HG03139 (cell line): ENCODE data around the gene PLXDC2.
A peak's percentile ranks its signal among the peaks of the same experiment; 100 is the strongest.

Source experiments
- ATAC-seq: cut with Tn5 transposase; IDR thresholded peaks from one replicate; pipeline ENCODE4 v1.9.1; 2021; ENCODE audit not compliant: unreplicated experiment

Gene PLXDC2

DNA sequence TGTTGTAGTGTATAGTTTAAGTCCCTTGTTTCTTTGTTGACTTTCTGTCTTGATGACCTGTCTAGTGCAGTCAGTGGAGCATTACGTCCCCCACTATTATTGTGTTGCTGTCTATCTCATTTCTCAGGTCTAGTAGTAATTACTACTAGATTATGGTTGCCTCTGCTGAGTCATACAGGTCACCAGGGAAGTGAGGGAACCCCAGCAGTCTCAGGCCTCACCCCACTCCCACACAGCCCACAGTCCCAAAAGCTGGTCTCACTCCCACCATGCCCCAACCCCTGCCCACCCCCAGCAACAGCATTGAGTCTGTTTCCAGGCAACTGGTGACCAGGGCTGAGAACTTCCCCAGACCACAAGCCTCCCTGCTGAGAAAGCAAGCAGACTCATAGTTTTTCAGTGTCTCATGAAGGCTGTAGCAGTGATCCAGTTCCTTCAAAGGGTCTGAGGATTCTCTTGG lies 88.0 kb downstream of the PLXDC2 start:
- peak; percentile 74 for ATAC-seq

DNA sequence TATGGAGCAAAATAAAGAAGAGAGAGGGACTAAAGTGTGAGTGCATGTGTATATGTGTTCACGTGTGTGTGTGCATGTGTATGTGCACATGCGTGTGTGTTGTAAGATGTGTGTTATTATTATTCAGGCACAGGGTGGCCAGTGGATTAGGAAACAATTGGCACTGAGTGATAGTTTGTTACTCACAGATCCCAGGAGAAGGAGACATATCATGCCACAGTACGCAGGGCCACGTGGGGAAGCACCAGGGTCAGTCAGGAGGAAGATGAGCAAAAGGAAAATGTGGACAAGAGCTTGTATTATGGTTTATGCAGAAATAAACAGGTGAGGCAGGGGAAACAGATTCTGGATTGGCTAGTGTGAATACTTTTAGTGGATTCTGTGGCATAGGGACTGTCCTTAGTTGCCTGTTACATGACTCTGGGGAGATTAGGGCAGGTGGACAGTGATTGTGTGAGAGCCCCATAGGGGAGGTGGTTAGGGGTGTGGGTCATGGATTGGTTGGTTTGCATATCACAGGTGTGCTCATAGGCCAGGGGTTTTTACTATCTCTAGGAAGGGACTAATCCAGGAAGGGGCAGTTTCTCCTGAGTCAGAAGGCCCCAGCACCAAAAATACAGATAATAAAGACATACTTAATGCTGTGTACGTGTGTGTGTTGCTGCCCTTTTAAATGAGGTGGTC lies 90.0 kb downstream of the PLXDC2 start:
- no peak for ATAC-seq

DNA sequence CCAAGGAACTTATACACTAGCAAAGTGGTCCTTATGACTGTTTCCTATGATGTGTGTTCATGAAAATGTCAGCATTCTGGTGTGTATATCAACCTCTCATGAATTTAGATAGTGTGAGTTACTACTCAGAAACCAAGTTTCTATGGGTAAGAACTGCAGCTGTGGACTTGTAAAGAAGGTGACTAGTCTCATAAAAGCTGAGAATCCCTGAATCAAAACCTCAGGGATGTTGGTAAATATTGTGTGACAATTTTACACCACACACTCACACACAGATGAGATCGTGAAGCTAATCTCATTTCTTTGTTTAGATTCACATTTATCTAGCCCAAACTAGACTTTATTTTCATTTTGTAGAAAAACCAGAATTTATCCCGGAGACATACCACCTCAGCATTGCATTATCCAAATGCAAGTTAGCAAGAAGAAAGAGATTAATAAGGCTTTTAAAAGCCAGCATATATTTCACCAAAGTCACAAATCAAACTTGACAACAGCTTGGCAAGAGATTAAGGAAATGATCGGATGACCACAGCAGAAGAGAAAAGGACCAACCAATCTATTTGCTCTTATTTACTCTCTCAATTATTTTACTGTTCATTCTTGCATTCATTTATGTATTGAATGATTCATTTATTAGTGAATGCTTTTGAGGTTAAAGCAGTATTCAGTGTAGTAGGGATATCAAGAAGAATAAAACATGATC lies 92.9 kb downstream of the PLXDC2 start:
- ATAC-seq = no peak

DNA sequence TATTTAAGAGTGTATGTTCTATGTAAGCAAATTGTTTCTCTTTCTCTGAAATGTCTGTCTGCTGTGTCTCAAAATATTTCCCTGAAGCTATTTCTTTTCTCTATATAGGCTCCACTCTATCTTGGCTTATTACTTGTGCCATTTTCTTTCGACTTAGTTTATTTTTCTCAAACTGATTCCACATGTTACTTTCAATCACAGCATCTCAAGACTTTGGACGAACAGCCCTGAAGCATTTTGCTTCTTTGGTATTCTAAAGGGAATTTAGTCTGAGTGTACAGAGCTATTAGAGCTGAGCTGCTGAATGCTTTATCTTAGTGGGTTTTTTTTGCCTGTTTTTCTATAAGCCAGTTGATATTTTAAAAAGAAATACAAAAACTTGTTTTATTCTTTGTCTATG lies 95.7 kb downstream of the PLXDC2 start:
- ATAC-seq = no peak

DNA sequence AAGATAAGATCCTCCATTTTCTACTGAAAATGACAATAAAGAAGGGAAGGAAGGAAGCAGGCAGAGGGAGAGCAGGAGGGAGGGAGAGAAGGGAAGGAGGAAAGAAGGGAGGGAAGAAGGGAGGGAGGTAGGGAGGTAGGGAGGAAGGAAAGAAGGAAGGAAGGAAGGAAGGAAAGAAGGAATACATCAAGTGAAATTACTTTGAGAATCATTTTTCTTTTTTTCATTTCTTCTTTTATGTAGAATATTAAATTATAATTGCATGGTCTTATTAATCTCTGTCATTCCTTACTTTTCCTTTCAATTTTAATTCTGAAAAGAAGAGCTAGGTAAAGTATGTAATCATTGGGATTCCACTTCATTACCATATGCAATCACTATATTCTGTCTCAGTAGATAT lies 97.8 kb downstream of the PLXDC2 start:
- no peak for ATAC-seq

DNA sequence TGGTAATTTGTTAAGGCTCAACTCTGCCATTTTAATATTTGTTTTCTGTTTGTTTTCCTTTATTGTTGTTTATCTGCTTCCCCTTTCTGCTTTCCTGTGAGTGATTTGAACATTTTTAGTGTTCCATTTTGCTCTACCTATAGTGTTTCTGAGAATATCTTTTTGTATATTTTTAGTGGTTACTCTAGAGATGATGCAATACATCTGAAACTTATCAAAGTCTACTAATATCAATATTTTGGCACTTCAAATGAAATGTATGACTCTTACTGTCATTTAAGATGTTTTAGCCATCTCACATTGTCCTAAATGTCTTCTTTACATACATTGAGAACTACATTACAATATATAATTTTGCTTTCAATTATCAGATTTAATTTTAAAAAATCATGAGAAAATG lies 98.9 kb downstream of the PLXDC2 start:
- ATAC-seq = no peak

DNA sequence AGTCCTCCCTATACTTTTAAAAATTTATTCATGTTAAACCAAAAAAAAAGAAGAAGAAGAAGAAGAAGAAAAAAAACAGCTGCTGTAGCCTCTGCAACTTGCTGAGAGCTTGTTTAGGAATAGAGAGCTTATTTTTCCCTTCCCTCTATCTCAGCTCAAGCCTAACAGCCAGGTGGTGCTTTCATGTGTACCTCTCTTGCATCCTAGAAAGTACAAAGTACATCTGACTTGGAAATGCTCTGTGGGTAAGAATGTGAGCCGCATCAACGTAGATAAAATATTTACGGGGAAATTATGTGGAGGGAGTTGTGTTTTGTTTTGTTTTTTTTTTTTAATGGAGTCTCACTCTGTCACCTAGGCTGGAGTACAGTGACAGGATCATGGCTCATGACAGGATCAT lies 99.6 kb downstream of the PLXDC2 start:
- ATAC-seq = no peak

DNA sequence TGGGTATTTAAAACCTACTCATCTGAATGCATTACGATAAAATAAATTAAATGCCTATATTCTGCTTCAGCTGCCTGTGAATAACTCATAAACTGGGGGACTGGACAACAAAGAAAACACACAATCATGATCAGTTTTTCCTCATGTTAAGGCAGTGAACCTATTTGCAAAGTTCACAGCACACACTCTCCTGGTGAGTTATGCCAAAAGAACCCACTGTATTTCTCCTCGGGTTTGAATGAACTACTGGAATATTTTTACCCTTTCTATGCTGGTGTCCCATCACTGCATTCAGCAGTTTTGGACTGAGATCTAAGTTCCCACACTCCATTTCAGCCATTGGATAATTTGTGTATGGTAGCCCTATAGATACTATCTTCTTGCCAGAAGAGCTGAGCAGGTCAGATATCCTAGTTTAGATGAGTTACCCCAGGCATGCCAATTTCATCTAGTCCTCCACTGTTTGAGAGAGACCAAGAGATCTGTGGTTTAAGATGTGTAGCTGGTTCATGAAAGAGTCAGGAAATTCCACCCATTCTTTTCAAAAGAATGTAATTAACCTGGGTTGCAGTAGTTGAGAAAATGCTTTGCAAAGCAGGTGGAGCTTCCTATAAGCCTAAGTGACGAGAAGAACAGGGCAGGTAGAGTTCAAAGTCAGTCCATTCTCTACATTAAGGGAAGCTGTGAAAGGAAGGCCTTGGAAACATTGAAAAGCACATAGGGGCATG lies 101.7 kb downstream of the PLXDC2 start:
- ATAC-seq = no peak

DNA sequence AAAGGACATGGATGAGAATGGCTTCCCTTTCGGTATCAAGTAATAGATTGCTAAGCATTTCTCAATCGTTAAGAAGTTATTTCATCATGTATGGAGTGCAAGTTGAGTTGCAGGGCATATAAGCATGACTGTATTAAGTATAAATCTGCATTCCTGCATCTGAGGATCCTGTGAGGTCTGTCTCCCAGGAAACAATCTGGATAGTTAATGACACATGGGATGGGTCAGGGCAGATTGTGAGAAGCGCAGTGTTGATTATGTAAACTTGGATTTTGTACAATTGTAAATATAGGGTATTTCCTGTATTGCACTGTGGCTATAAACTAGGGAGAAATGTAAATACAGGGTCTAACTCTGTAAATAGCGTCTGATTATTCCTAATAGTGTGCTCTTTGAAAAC lies 102.6 kb downstream of the PLXDC2 start:
- no peak for ATAC-seq

DNA sequence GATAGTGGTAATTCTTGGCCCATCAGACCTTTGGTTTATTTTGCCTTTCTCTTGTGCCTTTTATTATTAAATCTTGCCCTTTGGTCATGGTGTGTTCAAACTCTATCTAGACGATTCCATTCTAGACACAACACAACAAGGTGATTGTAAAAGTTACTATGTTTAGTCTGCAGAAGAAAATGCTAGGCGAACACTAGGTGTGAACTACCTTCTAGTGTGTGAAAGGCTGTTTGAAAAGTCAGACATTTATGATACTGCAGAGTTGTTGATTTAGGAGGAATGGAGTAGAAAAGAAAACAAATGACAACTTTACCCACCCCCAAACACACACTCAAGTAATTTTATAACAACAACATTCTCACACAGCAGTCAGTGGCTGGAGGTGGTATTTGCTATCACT lies 103.4 kb downstream of the PLXDC2 start:
- ATAC-seq = no peak

DNA sequence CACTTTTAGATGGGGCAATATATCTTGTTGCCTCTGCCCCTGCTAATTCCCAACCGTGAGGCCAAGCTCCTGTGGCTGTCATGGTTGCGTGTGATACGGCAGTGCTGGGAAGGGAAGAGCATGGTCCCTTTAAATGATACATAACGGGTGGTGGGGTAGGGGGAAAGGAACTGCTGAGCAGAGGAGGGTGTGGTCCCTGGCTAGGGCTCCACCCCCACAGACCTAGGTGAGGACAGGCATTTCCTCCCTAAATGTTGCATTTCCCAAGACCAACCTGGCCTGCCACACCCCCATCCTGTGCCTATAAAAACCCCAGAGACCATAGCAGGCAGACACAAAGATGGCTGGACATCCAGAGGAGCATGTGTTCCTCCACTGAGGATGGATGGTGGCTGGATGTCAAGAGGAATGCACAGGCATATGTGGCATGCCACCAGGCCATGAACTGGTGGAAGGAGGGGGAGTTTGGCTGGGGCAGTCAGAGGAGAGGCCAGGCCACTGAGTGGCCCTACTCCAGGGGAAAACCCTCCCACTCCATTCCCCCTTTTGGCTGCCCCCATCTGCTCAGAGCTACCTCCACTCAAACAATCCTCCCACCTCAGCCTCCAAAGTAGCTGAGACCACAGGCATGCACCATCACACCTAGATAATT lies 104.0 kb downstream of the PLXDC2 start:
- ATAC-seq = no peak

DNA sequence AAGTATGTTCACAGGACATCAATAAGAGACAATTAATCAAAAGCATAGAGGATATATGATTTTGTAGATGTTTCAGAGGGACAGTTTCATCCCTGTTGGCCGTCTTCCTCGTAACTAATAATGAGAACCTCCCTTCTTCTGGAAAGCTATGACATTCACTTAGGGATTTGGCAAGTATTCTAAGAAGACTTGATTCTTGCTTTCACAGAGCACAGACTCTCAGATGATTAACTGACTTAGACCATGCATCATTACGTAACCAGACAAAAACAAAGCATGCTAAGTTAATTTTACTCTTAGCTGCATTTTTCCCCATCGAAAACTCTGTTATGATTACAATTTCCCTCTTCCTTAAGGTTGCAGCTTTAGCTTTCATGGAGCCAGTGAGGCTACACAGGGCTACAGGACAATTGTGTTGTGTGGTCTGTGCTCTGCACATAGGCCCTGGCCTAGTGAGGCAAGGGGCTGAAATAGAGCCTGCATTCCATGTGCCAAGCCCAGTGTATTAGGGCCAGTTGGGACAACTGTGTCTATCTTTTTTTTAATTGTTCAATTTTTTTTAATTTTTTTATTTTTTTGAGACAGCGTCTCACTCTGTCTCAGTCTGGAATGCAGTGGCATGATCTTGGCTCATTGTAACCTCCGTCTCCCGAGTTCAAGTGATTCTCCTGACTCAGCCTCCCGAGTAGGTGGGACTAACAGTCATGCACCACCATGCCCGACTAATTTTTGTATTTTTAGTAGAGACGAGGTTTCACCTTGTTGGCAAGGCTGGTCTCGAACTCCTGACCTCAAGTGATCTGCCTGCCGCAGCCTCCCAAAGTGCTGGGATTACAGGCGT lies 105.3 kb downstream of the PLXDC2 start:
- no peak for ATAC-seq

DNA sequence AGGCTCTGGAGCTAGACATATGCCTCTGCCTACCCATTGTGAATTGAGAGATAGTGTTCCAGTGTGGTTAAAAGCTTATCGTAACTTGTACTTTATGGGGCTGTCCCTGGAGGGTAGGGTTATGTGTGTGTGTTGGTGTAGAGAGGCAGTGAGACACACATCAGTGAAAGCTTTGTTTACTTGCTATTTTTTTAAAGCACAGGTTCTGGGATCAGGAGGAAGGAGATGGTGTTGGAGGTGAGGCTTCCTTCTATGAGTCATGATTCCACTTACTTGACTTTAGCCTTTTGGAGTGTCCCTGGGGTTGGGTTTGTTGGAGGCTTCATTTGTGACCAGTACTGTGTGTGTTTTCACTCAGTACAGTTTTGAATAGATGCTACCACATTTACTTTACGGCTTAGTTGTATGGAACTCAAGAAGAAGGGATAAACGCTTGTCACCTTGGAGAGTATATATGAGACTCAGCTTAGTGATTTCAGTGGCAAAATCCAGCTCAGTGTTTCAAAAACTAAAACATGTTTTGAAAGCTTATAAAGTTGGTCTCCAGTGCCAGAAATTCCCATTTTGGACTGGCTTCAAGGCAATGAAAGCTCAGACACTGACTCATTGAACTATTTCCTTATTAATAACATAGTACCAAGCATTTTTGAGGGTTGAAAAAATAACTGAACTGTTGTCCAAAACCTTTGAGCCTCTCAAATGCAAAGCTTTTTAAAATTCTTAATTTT lies 106.2 kb downstream of the PLXDC2 start:
- no peak for ATAC-seq

DNA sequence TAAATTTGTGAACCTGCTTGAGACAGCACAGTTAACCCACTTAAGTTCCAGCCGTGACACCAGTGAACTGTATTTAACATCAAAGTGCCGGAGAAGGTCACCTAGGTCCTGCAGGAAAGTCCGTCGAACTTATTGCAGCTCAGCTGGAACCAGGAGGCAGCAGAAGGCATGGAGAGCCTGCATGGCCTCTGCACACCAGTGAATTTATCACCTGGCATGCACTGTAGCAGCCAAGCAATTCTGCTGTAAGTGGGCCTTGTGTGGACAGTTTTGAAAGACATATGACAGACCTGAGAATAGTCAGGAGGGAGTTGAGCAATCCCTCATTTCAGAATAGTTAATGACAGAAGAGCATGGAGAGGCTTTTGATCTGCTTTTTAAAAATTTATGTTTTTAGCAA lies 108.8 kb downstream of the PLXDC2 start:
- ATAC-seq = no peak

DNA sequence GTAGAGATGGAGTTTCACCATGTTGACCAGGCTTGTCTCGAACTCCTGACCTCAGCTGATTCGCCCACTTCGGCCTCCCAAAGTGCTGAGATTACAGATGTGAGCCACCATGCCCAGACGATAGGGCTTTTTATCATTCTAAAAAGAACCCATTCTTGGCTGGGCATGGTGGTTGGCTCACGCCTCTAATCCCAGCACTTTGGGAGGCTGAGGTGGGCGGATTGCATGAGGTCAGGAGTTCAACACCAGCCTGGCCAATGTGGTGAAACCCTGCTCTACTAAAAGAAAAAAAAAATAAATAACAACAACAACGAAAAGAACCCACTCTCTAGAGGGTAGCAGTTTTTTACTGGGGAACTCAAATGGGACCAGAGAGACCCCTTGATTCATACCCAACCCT lies 112.7 kb downstream of the PLXDC2 start:
- no peak for ATAC-seq

DNA sequence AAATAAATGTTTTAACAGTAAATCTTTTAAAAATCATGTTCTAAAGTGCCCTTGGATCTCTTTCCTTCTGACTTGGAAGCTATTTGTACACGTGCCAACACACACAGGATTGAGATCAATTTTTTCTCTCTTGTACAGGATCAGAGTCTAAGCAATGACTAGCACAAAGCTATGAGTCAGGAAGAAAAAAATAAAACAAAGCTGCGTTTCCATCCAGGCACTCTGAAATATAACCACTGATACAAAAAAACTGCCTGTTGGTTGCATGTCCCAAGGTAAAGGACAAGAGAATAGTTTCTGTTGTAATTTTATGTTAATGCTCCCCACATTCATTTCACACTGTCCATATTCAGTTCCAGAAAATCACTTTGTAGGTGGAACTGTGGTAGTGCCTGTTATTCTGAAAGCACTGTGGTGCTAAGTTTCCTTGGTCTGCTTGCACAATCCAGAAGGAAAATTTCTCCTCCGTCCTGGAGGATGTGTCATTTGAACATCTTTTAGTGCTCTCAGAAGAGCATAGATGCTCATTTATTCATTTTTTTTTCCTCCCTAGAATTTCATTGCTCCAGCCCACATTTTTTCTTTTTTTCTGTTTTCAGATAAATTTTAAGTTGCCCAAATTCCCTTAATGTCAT lies 113.4 kb downstream of the PLXDC2 start:
- ATAC-seq = no peak

DNA sequence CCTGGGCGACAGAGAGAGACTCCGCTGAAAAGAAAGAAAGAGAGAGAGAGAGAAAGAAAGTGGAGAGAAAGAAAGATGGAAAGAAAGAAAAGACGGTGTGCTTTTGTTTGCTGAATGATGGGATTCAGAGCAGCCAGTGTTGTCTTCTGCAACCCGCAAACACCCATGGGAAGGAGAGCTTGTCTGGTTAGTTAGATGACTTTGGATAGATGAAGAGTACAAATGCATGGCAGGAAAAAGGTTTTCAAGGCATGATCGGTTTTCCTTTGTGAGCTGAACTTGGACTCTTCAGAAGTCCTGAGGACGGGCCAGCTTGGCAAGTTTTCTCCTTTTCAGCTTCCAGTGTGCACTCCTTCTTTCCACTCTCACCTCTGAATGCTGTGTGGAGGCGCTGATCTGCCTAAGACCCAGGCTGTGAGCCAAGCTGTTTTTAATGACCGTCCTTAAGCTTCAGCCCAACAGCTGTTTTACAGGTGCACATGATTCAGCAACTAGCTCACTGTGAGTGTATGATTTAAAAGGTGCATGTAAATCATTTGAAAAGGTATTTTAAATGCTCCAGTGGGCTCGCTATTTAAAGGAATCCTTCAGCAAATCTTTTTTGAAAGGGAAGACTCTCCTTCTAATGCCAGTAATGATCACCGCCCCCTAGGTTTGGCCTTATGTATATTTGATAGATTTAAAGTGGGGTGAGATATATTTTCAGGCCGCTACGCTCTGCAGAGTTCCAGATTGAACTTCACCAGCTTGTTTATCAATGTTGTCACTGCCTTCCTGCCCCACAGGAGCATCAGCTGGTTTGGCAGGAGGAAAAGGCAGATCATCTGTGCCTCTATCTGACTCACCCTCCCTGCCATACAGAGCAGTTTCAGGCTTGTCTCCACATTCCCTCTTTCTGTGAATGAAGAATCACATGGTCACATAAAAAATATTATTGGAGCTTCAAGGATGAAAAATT lies 115.0 kb downstream of the PLXDC2 start:
- ATAC-seq = no peak

DNA sequence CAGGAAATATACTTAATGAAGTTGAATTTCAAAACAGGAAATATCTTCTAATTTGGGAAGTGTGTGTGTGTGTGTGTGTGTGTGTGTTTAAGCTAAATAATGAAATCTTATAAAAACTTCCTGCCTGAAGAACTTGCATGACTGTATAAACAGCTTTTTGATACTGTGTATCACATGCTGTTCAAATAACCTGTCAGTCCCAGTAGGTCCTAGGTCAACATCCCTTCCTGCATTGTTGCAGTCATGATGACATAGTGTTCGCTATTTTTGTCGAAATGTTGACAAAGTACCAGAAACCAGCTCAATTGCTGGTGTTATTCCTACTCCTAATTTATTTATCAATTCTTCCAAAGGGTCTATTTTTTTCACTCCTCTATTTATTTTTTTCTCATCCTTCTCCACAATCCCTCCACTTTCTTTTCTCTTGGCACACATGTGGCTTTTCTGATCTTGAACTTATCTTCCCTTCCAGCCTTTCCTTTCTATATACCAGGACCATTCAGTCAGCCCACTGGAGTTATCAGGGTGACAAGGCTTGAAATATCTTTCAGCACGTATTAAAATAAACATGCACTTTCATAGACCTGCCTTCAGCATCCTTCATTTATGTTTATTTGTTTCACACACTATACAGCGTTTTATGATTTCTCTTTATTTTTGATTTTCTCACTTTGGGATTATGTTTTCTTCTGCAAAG lies 115.8 kb downstream of the PLXDC2 start:
- ATAC-seq = no peak
